ENCODE data around the gene TOR2A.

Gene TOR2A

GRCh38 chr9:127715470-127716337 lies 19.4 kb downstream of the TOR2A start, which contains the start of the genes PTRH1 and TTC16:
PTRH1 (minus strand) TSS chr9:127715663; CDS start chr9:127715639, 24 bp downstream.
TTC16 (plus strand) TSS chr9:127716079; CDS start chr9:127716146, 67 bp downstream.
- DNase-seq, result peak; percentile 88

DNA sequence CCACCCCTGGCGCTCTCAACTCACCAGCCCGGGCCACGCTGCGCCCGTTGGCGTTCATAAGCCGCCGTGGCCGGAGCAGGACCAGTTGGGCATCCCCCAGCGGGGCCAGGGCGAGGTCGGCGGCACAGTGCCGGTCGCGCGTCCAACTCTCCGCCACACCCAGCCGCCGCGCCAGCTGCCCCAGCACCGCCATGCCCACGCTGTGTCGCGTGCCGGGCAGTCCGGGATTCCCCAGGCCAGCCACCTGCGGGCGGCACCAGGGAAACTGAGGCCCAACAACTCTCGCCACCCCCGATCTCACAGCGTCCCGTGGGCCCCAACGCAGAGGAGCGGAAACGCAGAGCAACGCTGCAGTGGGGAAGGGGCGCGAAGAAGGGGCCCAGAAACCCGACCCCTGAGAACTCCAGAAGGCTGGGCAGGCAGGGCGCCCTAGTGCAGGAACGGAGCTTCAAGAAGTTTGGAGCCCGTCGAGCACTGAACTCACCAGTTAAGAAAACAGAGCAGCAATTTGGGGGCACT lies 20.1 kb downstream of the TOR2A start:
- no peak for DNase-seq

DNA sequence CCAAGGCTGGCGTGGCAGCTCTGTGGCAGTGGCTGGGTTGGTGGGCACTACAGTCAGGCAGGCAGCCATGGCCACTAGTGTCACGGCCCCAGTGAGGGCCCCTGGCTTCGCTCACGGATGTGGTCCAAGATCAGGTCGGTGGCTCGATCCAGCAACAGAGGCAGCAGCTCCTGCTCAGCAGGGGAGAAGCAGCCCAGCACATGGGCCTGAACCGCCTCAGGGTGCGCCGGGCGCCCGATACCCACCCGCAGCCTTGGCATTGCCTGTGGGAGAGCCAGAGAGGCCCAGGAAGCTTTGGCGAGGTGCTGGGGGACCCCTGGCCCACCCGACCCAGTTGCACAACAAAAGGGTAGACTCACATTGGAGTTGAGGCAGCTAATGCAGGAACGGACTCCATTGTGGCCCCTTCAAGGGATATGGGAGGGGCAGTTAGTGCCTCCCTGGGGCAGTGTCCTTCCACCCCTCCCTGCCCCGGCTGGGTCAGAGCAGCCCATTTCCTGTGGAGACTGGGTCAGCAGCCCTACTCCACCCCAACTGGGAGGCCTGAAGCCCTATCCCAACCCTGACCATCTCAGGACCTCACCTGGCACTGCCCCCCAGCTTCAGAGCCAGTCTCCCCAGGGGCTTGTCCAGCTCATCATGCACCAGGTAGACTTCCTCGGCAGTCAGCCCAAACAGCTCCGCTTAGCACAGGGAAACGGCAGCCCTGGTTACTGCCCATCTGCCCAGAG lies 20.9 kb downstream of the TOR2A start:
- no peak for DNase-seq

- no peak for DNase-seq
Observed at GRCh38 chr9:127712867-127713266, 22.2 kb downstream of the TOR2A start.

- DNase-seq, result no peak
Observed at GRCh38 chr9:127712371-127712770, 22.7 kb downstream of the TOR2A start.

- no peak for DNase-seq
Observed at GRCh38 chr9:127711831-127712274, 23.2 kb downstream of the TOR2A start.

GRCh38 chr9:127711226-127711701 lies 23.8 kb downstream of the TOR2A start:
- DNase-seq, result no peak

DNA sequence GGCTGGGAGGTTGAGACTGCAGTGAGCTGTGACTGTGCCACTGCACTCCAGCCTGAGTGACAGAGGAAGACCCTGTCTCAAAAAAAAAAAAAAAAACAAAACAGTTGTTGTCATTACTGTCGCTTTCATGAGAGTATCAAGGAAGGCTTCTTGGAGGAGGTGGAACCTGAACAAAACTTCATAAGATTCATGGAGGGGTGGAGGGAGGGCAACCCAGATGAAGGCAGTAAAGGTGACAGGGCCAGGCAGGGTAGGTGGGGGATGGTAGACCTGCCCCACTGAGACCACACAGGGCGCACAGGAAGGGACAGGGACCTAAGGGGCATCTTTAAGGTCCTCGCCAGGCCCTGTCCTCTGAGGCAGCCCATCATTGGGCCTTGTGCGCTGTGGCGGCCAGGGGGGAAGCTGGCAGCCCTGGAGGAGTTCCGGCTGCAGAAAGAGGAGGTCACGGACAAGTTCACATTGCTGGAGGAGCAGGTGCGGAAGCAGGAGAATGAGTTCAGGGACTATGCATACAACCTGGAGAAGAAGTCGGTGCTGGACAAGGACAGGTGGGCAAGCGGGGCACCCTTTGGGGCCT lies 24.8 kb downstream of the TOR2A start:
- DNase-seq, result no peak

- no peak for DNase-seq
Observed at GRCh38 chr9:127708952-127709587, 26.0 kb downstream of the TOR2A start.

GRCh38 chr9:127707766-127708165 lies 27.3 kb downstream of the TOR2A start:
- DNase-seq, result no peak

DNA sequence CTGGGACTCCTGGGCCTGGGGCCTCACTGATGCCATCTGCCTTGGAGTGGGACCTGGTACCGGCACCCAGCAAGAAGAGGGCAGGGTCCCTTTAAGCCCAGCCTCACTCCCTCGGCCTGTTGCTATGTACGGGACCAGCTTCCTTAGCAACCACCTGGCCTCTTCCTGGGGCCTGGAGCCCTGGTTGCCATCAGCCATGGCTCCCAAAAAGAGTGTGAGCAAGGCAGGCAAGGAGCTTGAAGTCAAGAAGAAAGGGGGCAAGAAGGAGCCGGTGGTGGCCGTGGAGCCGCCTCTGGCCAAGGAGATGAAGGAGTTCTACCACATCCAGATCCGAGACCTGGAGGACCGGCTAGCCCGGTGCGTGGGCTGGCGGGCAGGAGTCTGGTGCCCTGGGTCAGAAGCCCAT lies 28.3 kb downstream of the TOR2A start, which contains the start of gene CFAP157:
Gene CFAP157 (plus strand): TSS at position 153 of the 406 bp plus-strand sequence. CDS start 44 bp downstream, at position 197.
- no peak for DNase-seq

- DNase-seq, result no peak
Observed at GRCh38 chr9:127705577-127706379, 29.3 kb downstream of the TOR2A start.

GRCh38 chr9:127703289-127703946 lies 31.7 kb downstream of the TOR2A start:
- no peak for DNase-seq

GRCh38 chr9:127700594-127701255 lies 34.4 kb downstream of the TOR2A start:
- DNase-seq, result no peak

- DNase-seq, result no peak
Observed at GRCh38 chr9:127700140-127700539, 35.0 kb downstream of the TOR2A start.

DNA sequence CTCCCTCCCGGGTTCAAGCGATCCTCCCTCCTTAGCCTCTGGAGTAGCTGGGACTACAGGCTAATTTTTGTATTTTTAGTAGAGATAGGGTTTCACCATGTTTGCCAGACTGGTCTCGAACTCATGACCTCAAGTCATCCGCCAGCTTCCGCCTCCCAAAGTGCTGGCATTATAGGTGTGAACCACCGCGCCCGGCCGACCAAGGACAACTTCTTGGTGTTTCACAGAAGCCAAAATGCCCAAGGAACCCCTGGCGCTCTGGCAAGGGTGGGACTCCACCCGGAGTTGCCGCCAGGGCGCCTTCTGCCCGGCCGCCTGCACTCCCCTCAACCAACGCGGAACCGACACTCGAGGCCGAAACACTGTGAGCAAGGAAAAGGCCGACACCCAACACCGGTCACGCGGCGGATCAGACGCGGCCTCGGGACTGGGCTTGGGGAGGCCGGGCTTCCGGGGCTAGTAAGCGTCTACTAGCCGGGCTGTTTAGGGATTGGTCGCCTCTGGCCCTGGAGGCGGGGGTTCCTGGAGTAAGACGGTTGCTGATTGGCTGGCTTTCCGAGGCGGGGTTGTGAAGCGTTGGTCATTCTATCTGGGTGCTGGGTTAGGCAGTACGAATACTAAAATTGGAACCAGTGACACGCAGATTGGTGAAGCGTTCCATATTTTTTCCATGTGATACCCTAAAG lies 36.0 kb downstream of the TOR2A start:
- no peak for DNase-seq

GRCh38 chr9:127698386-127698785 lies 36.7 kb downstream of the TOR2A start:
- no peak for DNase-seq

DNA sequence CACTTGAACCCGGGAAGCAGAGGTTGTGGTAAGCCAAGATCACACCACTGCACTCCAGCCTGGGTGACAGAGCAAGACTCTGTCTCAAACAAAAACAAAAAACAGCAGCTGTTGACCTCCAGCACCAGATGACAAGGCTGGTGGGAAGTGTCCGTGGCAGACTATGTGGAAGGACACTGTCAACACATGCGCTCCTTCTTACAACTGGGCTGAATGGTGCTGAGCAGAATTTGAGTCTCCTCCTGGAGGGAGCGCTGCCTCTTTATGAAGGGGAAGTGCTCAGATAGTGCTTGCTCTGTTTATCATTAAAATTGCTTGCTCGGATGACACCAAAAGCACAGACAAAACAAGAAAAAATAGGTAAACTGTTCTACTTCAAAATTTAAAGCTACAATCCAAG lies 37.5 kb downstream of the TOR2A start:
- DNase-seq, result no peak

GRCh38 chr9:127694890-127695720 lies 40.0 kb downstream of the TOR2A start:
- DNase-seq, result no peak
